Panc1 (cell line): ENCODE measurements around the gene LDB2. TPM values are rescaled to one million over a fixed set of nuclear protein-coding genes. Genes with fewer than 3 reads are reported as not detected.

ENCODE experiments used
- ATAC-seq: fragments of 200-7000 bp; cut with Tn5 transposase; 2 replicates; pipeline ENCODE4 v1.9.1; 2020; ENCODE audit warnings: mild to moderate bottlenecking, moderate library complexity
- BruUV-seq: library from RNA; stranded (reverse); fragments of 400-500 nt; replicated peaks from 2 replicates; lab custom pipeline; 2021; lab: Mats Ljungman, UMichigan
- CTCF ChIA-PET: fragments of 300-600 bp; sonication (Branson Sonifier 250); formaldehyde crosslinking; loops from one replicate; lab custom pipeline; 2022; ENCODE audit warnings: antibody characterized with exemption; lab: Charles Lee
- POLR2A ChIA-PET: fragments of 300-600 bp; sonication (Branson Sonifier 250); formaldehyde crosslinking; loops from one replicate; lab custom pipeline; 2022; ENCODE audit warnings: antibody characterized with exemption; lab: Charles Lee
- DNase-seq: peaks from one replicate; pipeline ENCODE4 v3.0.0-alpha.2; 2010; ENCODE audit warnings: low read depth, low spot score
- H3K27ac ChIP-seq: 2 replicates; pipeline ENCODE4 v1.5.1; 2011; ENCODE audit warnings: mild to moderate bottlenecking, low read length, inconsistent platforms
- H3K27me3 ChIP-seq: fragments of 200-500 bp; sonication (Bioruptor generic); 2 replicates; pipeline ENCODE4 v1.6.0; 2014; ENCODE audit warnings: low read length, inconsistent platforms; ENCODE audit not compliant: control insufficient read depth, insufficient read depth
- H3K36me3 ChIP-seq: fragments of 200-500 bp; sonication (Bioruptor generic); 2 replicates; pipeline ENCODE4 v1.5.1; 2014; ENCODE audit warnings: inconsistent platforms, mild to moderate bottlenecking, low read length, moderate library complexity; ENCODE audit not compliant: control insufficient read depth, insufficient read depth
- H3K4me1 ChIP-seq: 2 replicates; pipeline ENCODE4 v1.5.1; 2011; ENCODE audit warnings: inconsistent platforms, mild to moderate bottlenecking, low read length, moderate library complexity; ENCODE audit not compliant: control insufficient read depth, insufficient read depth
- H3K4me3 ChIP-seq, 2 experiments: 2 replicates each; pipeline ENCODE4 v1.5.1; 2011 to 2012; ENCODE audit warnings: low read depth in 2 of 2, low read length in 2 of 2, mild to moderate bottlenecking in 2 of 2, inconsistent platforms in 1 of 2, moderate library complexity in 1 of 2
- H3K9me3 ChIP-seq: fragments of 200-500 bp; sonication (Bioruptor generic); 2 replicates; pipeline ENCODE4 v1.5.1; 2014; ENCODE audit warnings: low read depth, mild to moderate bottlenecking, inconsistent platforms, low read length, moderate library complexity; ENCODE audit not compliant: control insufficient read depth, insufficient read depth
- CTCF ChIP-seq: fragments of 450-650 bp; IDR thresholded peaks from 2 replicates; pipeline ENCODE4 v1.5.1; 2017; ENCODE audit warnings: mild to moderate bottlenecking
- POLR2AphosphoS5 ChIP-seq: IDR thresholded peaks from 2 replicates; pipeline ENCODE4 v1.6.1; 2012; ENCODE audit warnings: mild to moderate bottlenecking, low read depth, low read length, moderate library complexity
- SIN3A ChIP-seq: IDR thresholded peaks from 2 replicates; pipeline ENCODE4 v1.6.1; 2012; ENCODE audit warnings: low read depth, mild to moderate bottlenecking, low read length, moderate library complexity, borderline replicate concordance; ENCODE audit not compliant: insufficient read depth
- TCF7L2 ChIP-seq: IDR thresholded peaks from 2 replicates; pipeline ENCODE4 v1.6.1; 2011; ENCODE audit warnings: mild to moderate bottlenecking, low read depth, low read length, inconsistent platforms
- in situ Hi-C: cut with HindIII; loops from 2 replicates; pipeline ENCODE4 v1.10.0; 2016; ENCODE audit warnings: low sequenced_read_pairs, low pct_unique_long_range_greater_than_20kb
- intact Hi-C: fragments of 100-400 bp; cut with micrococcal nuclease; formaldehyde crosslinking; loops from one replicate; pipeline ENCODE4 v1.10.0; 2022; ENCODE audit not compliant: unreplicated experiment
- total RNA-seq: library from RNA; stranded (reverse); gene quantifications from one replicate; pipeline ENCODE4 v1.2.1, GENCODE V29; 2021; ENCODE audit not compliant: unreplicated experiment
- TF ChIP-seq, protein P1 (sequence below), 2 experiments: IDR thresholded peaks; 2 replicates each; pipeline ENCODE4 v1.6.1; 2011 to 2012; ENCODE audit warnings: low read depth in 2 of 2, control low read depth in 1 of 2, low read length in 1 of 2, mild to moderate bottlenecking in 1 of 2, moderate library complexity in 1 of 2; ENCODE audit not compliant: insufficient read depth in 1 of 2

The LDB2 gene
- total RNA-seq, 1 experiment from 2014 or later, result not detected

DNA sequence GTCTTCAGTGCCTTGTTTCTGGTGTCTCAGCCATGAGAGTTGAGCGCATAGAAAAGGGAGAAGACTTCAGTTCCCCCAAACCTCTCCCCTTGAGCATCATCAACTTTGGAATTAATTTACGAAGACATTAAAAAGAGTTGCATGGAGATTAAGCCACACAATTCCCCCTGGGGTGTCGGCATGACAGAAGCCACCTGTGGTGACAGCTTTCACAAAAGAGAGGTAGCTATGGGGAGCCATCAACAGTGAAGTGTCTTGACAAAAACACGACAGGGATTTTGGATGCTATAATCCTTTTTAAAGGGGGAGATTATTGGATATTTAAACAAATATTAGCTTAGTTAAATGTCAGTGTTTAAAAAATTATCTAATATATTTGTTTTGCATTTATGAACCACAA, 307.6 kb downstream of the LDB2 start:
- POLR2A ChIA-PET, result no interaction called here
- intact Hi-C loops, result loop anchor here (5.0 kb wide), 1 partner anchor 138 kb away; no protein-coding TSS in a partner anchor
- Histone ChIP-seq H3K36me3 (no peaks in the 10 kb centered on the region), H3K27ac (no peak overlapping the region), H3K9me3 (no peaks in the 10 kb centered on the region), H3K4me1 (no peaks in the 10 kb centered on the region), H3K27me3 (no peaks in the 10 kb centered on the region), H3K4me3 (no peak overlapping the region)
- no peak for ATAC-seq
- BruUV-seq, result no TSS peak
- DNase-seq, result no peak
- CTCF ChIA-PET, result no interaction called here
- no peak for TF ChIP-seq TCF7L2
- TF ChIP-seq SIN3A, result no peak
- no peak for TF ChIP-seq POLR2AphosphoS5
- no peak for TF ChIP-seq CTCF
- in situ Hi-C loops, result no loop called here

- no TSS peak for BruUV-seq
- DNase-seq (no peak), ATAC-seq (no peak)
- Histone ChIP-seq H3K4me3 (no peak overlapping the region), H3K27ac (no peak overlapping the region), H3K9me3 (no peaks in the 10 kb centered on the region), H3K27me3 (no peaks in the 10 kb centered on the region), H3K4me1 (no peaks in the 10 kb centered on the region), H3K36me3 (no peaks in the 10 kb centered on the region)
- TF ChIP-seq TCF7L2 (no peak), SIN3A (no peak), CTCF (no peak), POLR2AphosphoS5 (no peak)
- TF ChIP-seq, protein P1, sequence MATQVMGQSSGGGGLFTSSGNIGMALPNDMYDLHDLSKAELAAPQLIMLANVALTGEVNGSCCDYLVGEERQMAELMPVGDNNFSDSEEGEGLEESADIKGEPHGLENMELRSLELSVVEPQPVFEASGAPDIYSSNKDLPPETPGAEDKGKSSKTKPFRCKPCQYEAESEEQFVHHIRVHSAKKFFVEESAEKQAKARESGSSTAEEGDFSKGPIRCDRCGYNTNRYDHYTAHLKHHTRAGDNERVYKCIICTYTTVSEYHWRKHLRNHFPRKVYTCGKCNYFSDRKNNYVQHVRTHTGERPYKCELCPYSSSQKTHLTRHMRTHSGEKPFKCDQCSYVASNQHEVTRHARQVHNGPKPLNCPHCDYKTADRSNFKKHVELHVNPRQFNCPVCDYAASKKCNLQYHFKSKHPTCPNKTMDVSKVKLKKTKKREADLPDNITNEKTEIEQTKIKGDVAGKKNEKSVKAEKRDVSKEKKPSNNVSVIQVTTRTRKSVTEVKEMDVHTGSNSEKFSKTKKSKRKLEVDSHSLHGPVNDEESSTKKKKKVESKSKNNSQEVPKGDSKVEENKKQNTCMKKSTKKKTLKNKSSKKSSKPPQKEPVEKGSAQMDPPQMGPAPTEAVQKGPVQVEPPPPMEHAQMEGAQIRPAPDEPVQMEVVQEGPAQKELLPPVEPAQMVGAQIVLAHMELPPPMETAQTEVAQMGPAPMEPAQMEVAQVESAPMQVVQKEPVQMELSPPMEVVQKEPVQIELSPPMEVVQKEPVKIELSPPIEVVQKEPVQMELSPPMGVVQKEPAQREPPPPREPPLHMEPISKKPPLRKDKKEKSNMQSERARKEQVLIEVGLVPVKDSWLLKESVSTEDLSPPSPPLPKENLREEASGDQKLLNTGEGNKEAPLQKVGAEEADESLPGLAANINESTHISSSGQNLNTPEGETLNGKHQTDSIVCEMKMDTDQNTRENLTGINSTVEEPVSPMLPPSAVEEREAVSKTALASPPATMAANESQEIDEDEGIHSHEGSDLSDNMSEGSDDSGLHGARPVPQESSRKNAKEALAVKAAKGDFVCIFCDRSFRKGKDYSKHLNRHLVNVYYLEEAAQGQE (IDR thresholded peaks at IDR 0.05; ENCODE audit: insufficient read depth in 1 of 2, low read depth in 2 of 2, low read length in 1 of 2), result no peak
- in situ Hi-C loops (no loop called here), intact Hi-C loops (no loop called here)
- ChIA-PET CTCF (no interaction called here), POLR2A (no interaction called here)
Observed at GRCh38 chr4:16588651-16589050, 309.8 kb downstream of the LDB2 start.
